ENCODE results near the gene MAEA.

MAEA gene

DNA sequence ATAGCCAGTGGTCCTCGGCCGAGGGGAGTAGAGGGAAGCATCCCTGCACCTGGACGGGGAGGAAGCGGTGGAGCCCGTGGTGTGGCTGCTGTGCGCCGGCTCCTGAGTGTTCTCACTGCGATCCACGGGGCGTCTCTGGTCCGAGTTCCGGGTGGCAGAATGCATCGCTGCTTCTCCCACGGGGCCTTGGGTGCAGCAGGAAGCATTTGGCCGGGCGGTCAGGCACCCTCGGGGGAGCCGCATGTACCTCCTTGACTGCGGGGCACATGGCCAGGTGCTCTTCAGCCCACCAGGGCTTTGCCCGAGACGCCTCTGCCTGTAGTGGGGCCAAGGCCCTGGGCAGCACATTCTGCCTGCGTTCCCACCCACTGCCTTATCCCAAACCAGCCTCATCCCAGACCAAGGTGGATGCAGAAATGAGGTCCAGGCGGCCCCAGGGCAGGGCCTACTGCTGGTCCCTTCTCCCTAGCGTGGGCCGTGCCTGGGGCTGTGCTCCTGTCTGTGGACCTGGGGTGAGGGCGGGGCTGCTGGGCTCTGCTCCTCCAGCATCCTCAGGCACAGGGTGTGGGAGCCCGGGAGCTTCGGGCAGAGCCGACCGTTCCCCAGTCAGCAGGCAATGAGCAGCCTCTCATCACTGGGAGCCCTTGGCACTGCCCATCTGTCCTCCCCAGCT is 89.0 kb downstream of the MAEA start:
- no peak for DNase-seq (ENCODE audit: low read depth, low spot score)
- Histone ChIP-seq H3K4me1 (ENCODE audit: insufficient read depth, insufficient read length) (no peaks in the 10 kb centered on the region), H3K36me3 (ENCODE audit: insufficient read depth, insufficient read length, low read length) (peaks cover 78% of the 10 kb centered on the region), H3K4me3 (ENCODE audit: insufficient read length, low read depth) (no peak overlapping the region), H3K9me3 (ENCODE audit: insufficient read depth, low read length) (no peaks in the 10 kb centered on the region), H3K27me3 (ENCODE audit: insufficient read depth, insufficient read length) (no peaks in the 10 kb centered on the region), H3K9ac (ENCODE audit: insufficient read length, low read depth) (no peak overlapping the region)
- no peak for TF ChIP-seq ZNF274 (IDR thresholded peaks at IDR 0.05; ENCODE audit: low read depth, low read length)
- TF ChIP-seq YY1 (IDR thresholded peaks at IDR 0.05; ENCODE audit: insufficient read depth, insufficient read length): no peak
- TF ChIP-seq SUZ12 (IDR thresholded peaks at IDR 0.05; ENCODE audit: extremely low read depth, insufficient read depth, insufficient read length): no peak

DNA sequence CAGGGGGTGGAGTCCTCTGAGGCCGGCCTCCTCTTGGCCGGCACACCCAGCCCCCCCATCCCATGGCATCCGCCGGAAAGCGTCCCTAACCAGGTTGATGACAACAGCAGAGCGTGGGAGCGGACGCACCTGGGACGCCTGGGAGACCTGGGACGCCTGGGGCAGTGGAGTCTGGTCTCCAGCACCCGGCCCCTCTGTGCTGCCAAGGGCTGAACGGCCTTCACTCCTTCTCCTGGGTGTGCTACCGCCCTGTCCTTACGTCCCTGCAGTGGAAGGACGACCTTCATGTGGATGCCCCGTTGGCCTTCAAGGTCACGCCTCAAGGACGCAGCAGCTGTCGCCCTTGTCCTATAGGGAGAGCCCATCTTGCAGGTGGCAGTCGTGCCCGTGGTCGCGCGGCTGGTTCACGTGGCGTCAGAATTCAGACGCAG is 89.7 kb downstream of the MAEA start:
- TF ChIP-seq SUZ12 (IDR thresholded peaks at IDR 0.05; ENCODE audit: extremely low read depth, insufficient read depth, insufficient read length) (no peak), ZNF274 (IDR thresholded peaks at IDR 0.05; ENCODE audit: low read depth, low read length) (no peak), YY1 (IDR thresholded peaks at IDR 0.05; ENCODE audit: insufficient read depth, insufficient read length) (no peak)
- Histone ChIP-seq H3K4me1 (ENCODE audit: insufficient read depth, insufficient read length) (no peaks in the 10 kb centered on the region), H3K9ac (ENCODE audit: insufficient read length, low read depth) (no peak overlapping the region), H3K4me3 (ENCODE audit: insufficient read length, low read depth) (no peak overlapping the region), H3K9me3 (ENCODE audit: insufficient read depth, low read length) (no peaks in the 10 kb centered on the region), H3K27me3 (ENCODE audit: insufficient read depth, insufficient read length) (no peaks in the 10 kb centered on the region), H3K36me3 (ENCODE audit: insufficient read depth, insufficient read length, low read length) (peaks cover 84% of the 10 kb centered on the region)
- DNase-seq (ENCODE audit: low read depth, low spot score): no peak

GRCh38 chr4:1379801-1380331 is 90.2 kb downstream of the MAEA start:
- no peak for TF ChIP-seq SUZ12 (IDR thresholded peaks at IDR 0.05; ENCODE audit: extremely low read depth, insufficient read depth, insufficient read length)
- TF ChIP-seq ZNF274 (IDR thresholded peaks at IDR 0.05; ENCODE audit: low read depth, low read length): no peak
- no peak for TF ChIP-seq YY1 (IDR thresholded peaks at IDR 0.05; ENCODE audit: insufficient read depth, insufficient read length)
- no peak for DNase-seq (ENCODE audit: low read depth, low spot score)
- Histone ChIP-seq H3K27me3 (ENCODE audit: insufficient read depth, insufficient read length) (no peaks in the 10 kb centered on the region), H3K36me3 (ENCODE audit: insufficient read depth, insufficient read length, low read length) (peaks cover 84% of the 10 kb centered on the region), H3K9ac (ENCODE audit: insufficient read length, low read depth) (no peak overlapping the region), H3K9me3 (ENCODE audit: insufficient read depth, low read length) (no peaks in the 10 kb centered on the region), H3K4me3 (ENCODE audit: insufficient read length, low read depth) (no peak overlapping the region), H3K4me1 (ENCODE audit: insufficient read depth, insufficient read length) (no peaks in the 10 kb centered on the region)

DNA sequence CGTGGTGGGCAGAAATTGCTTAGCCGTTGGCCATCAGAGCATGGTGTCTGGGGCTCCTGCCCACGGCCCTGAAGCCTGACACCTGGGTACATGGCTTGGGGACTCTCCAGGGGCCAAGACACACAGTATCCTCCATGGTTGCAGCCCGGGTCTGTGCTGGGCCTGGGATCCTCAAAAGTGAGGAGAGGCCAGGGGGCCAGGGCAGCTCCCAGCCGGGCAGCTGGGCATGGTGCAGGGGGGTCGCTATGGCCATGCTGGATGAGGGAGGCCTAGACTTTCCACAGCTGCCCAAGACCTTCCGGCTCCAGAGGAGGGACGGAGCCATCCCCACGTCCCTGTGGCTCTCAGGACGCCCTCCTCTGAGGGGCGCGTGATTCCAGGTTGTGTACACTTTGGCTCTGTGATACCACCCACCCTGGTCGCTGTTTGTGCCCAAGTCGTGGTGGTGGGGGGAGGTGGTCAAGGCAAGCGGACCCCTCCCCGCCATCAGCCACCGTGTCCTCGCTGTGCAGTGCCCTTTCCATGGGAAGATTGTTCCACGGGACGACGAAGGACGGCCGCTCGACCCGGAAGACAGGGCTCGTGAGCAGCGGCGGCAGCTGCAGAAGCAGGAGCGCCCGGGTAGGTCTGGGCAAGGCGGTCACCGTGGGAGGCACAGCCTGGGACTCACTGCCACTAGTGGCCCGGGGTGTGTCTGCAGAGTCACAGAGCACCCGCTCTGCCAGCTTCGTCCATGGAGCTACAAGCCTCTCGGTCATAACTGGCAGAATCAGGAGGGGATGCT is 90.9 kb downstream of the MAEA start:
- no peak for TF ChIP-seq YY1 (IDR thresholded peaks at IDR 0.05; ENCODE audit: insufficient read depth, insufficient read length)
- no peak for TF ChIP-seq ZNF274 (IDR thresholded peaks at IDR 0.05; ENCODE audit: low read depth, low read length)
- no peak for TF ChIP-seq SUZ12 (IDR thresholded peaks at IDR 0.05; ENCODE audit: extremely low read depth, insufficient read depth, insufficient read length)
- H3K4me1 ChIP-seq (ENCODE audit: insufficient read depth, insufficient read length): no peaks in the 10 kb centered on the region
- H3K4me3 ChIP-seq (ENCODE audit: insufficient read length, low read depth): no peak overlapping the region
- no peak for DNase-seq (ENCODE audit: low read depth, low spot score)
- no peaks in the 10 kb centered on the region for H3K9me3 ChIP-seq (ENCODE audit: insufficient read depth, low read length)
- H3K36me3 ChIP-seq (ENCODE audit: insufficient read depth, insufficient read length, low read length): peaks cover 83% of the 10 kb centered on the region
- H3K9ac ChIP-seq (ENCODE audit: insufficient read length, low read depth): no peak overlapping the region
- H3K27me3 ChIP-seq (ENCODE audit: insufficient read depth, insufficient read length): no peaks in the 10 kb centered on the region

GRCh38 chr4:1381181-1381621 is 91.5 kb downstream of the MAEA start:
- H3K36me3 ChIP-seq (ENCODE audit: insufficient read depth, insufficient read length, low read length): peaks cover 84% of the 10 kb centered on the region
- DNase-seq (ENCODE audit: low read depth, low spot score): no peak
- H3K27me3 ChIP-seq (ENCODE audit: insufficient read depth, insufficient read length): no peaks in the 10 kb centered on the region
- no peak for TF ChIP-seq YY1 (IDR thresholded peaks at IDR 0.05; ENCODE audit: insufficient read depth, insufficient read length)
- TF ChIP-seq SUZ12 (IDR thresholded peaks at IDR 0.05; ENCODE audit: extremely low read depth, insufficient read depth, insufficient read length): no peak
- TF ChIP-seq ZNF274 (IDR thresholded peaks at IDR 0.05; ENCODE audit: low read depth, low read length): no peak
- no peaks in the 10 kb centered on the region for H3K4me1 ChIP-seq (ENCODE audit: insufficient read depth, insufficient read length)
- no peak overlapping the region for H3K4me3 ChIP-seq (ENCODE audit: insufficient read length, low read depth)
- H3K9ac ChIP-seq (ENCODE audit: insufficient read length, low read depth): no peak overlapping the region
- H3K9me3 ChIP-seq (ENCODE audit: insufficient read depth, low read length): no peaks in the 10 kb centered on the region

- TF ChIP-seq ZNF274 (IDR thresholded peaks at IDR 0.05; ENCODE audit: low read depth, low read length): no peak
- no peak for TF ChIP-seq YY1 (IDR thresholded peaks at IDR 0.05; ENCODE audit: insufficient read depth, insufficient read length)
- TF ChIP-seq SUZ12 (IDR thresholded peaks at IDR 0.05; ENCODE audit: extremely low read depth, insufficient read depth, insufficient read length): no peak
- Histone ChIP-seq H3K4me1 (ENCODE audit: insufficient read depth, insufficient read length) (no peaks in the 10 kb centered on the region), H3K27me3 (ENCODE audit: insufficient read depth, insufficient read length) (no peaks in the 10 kb centered on the region), H3K9ac (ENCODE audit: insufficient read length, low read depth) (no peak overlapping the region), H3K36me3 (ENCODE audit: insufficient read depth, insufficient read length, low read length) (peaks cover 88% of the 10 kb centered on the region), H3K4me3 (ENCODE audit: insufficient read length, low read depth) (no peak overlapping the region), H3K9me3 (ENCODE audit: insufficient read depth, low read length) (no peaks in the 10 kb centered on the region)
- no peak for DNase-seq (ENCODE audit: low read depth, low spot score)
Observed at GRCh38 chr4:1381944-1382541, 92.4 kb downstream of the MAEA start.
